8988T (cell line): ENCODE data around the gene PDE6A.

ENCODE experiments used
- DNase-seq: peaks from one replicate; pipeline ENCODE4 v3.0.0; 2011

PDE6A gene

DNA sequence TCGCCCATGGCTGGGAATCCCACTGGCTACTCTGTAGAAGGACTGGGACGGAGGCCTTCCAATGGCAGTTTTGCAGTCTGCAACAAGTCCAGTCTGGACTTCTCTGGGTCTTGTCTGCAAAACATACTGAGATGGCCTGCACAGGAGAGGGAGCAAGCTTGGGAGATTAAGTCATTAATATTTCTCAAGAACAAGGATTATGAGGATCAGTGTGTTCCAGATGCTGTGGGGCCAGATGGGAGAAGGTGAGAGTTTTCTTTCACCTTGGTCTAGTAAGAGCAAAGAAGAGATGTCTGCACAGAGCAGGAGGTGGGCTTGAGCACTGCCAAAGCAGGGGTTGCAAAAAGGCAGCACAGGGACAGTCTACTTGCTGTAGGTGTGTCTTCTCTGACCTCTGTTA, at the start of gene PDE6A:
PDE6A (minus strand) TSS at position 128 of the 400 bp plus-strand sequence; CDS start at position 8, 120 bp downstream.
- no peak for DNase-seq

DNA sequence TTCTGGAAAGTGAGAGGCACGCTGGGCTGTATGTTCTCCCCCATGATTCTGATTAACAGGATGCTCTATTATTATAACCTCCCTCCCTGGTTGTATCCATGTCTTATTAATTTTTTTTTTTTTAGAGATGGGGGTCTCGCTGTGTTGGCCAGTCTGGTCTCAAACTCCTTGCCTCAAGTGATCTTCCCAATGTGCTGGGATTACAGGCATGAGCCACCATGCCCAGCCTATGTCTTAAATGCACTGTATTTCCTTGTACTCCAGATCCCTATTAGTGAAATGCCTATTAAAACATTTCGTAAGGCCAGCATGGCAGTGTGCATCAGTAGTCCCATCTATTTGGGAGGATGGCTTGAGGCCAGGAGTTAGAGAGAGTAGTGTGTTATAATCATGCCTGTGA, 48.9 kb upstream of the PDE6A start:
- DNase-seq, result no peak

DNA sequence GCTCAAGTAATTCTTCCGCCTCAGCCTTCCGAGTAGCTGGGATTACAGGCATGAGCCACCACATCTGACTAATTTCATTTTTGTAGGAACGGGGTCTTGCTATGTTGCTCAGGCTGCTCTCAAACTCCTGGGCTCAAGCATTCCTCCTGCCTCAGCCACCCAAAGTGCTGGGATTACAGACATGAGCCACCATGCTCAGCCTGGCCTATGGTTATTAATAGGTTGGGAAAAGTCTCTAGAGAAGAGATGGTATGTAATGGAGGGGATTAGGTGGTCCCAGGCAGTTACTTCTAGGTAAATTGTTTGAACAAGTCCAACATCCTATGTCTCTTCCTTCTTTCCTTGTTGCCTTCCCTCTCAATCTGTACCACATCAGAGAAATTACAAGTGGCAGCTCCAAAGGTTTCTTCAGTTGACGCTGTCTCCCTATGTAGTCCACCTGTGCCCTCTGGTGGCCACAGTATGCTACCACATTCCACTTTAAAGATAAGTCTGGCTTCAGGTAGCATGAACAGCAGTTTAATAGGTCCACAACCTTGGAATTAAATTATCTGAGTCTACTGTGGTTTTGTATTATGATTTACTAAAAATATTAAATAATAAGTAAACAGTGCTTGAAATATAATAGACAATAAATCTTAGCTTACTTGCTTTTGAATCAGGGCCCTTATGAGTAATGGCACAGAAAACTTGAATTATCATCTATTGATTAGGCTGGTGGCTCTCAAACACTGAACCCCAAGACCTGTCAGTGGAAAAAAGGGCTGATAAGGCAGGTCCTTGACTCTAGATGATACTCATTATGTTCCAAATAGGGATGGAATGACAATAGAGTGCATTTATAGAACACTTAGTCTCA, 46.2 kb upstream of the PDE6A start:
- DNase-seq, result peak; percentile 45

DNA sequence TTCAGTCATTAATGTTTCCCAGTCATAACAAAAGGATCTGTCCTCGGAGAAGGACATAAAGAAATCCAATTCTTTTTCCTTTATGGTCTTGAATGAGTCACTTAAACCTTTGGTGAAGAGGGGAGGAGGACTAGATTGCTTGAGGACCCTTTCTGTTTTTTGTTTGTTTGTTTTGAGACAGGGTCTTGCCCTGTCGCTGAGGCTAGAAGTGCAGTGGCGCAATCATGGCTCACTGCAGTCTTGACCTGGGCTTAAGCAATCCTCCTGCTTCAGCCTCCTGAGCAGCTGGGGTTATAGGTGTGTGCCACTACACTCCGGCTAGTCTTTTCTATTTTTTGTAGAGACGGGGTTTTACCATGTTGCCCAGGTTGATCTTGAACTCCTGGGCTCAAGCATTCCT, 43.5 kb upstream of the PDE6A start:
- no peak for DNase-seq

DNA sequence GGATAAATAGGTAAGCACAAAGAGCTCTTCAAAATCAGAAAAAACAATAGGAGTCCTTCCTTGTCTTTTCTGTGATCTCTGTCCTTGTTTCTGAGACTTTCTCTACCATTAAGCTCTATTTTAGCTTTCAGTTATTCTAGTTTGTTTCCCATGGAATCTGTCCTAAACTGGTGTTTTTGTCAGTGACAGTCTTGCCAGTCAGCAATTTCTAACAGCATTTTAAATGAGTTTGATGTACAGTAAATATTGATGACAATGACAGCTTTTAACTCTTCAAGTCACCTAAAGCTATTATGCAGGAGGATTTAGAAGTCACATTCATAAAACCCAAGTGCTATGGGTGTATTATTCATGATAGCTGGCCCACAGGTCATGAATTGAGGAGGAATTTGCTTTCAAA, 37.9 kb upstream of the PDE6A start:
- DNase-seq, result no peak

DNA sequence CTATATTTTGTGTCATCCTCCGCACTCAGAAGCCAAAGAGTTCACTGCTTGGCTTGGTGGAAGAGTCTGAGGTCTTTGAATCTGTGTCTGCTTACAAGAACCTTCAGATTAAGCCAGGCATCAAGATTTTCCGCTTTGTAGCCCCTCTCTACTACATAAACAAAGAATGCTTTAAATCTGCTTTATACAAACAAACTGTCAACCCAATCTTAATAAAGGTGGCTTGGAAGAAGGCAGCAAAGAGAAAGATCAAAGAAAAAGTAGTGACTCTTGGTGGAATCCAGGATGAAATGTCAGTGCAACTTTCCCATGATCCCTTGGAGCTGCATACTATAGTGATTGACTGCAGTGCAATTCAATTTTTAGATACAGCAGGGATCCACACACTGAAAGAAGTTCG, 36.6 kb upstream of the PDE6A start:
- no peak for DNase-seq

DNA sequence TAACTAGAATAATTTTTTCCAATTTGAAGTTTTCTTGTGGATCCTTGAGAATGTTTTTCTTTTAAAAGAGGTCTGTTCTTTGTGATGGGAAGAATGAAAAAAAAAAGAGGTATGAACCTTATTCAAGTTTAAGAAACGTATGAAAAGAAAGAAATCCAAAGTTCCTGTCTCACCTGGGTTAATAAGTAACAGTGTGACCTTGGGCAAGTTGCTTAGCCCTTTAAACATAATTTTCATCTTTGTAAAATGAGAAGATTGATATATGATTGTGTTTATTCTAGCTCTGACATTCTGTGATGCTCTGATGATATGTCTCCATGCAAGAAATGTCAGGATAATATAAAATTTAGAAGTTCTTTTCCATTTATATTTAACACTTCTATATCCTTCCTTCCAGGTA, 35.3 kb upstream of the PDE6A start:
- no peak for DNase-seq

DNA sequence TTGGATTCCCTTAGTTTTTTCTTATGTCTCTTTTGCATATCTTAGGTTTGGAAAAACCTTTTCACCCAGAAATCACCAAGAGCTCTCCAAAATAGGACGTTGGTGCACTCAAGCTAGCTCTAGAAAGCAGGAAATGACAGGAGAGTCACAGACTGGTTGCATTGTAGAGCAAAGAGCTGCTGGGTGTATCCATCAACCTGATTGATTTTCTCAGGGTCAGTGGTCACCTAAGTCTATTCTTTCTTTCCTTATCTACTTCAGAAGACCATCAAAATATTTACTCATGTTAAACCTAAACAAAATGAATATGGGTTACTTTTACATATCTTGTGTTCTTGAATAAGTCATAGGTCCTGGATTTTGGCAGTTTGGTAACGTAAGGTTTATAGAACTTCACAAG, 30.8 kb upstream of the PDE6A start:
- no peak for DNase-seq

DNA sequence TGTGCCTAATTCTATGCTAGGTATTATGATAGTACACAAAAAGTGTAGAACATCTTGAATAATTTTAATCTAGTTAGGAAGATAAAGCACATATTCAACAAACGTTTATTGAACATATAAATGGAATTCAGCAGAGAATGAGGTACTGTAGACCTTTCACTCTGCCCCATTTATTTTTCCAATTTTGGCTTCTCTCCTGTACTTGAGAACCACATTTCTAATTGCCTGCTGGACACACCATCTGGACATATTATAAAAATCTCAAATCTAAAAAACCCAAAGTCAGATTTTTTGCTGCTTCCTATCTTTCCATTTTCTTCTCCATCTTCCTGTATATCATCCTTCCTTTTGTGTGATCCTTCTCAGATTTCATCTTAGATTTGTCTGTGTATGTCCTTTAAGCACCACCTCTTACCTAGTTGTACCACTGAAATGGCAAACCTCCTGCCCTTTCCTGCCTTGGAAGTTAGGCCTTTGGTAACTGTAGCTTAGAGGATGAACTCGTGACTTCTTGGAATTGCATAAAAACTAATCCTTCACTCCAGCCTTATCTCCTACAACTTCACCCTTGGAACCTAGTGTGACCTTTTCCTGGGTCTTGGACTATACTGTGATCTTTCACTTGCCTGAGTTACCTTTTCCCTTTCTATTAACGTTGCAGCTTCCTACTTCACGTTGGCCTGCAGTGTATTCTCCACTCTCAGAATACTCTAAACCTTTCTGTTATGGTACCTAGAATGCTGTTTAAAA, 24.8 kb upstream of the PDE6A start:
- DNase-seq, result no peak

DNA sequence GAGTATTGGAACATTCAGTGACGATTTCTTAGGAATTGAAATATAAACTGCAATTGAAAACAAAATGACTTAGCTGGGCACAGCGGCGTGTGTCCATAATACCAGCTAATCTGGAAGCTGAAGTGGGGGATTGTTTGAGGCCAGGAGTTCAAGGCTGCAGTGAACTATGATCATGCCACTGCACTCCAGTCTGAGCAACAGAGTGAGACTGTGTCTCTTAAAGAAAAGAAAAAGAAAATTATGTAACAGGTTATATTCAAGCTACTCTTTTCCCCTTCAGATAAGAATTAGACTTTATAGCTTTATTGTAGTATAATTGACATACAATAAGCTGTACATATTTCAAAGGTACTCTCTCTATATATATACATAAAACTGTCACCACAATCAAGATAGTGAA, 22.4 kb upstream of the PDE6A start:
- no peak for DNase-seq

DNA sequence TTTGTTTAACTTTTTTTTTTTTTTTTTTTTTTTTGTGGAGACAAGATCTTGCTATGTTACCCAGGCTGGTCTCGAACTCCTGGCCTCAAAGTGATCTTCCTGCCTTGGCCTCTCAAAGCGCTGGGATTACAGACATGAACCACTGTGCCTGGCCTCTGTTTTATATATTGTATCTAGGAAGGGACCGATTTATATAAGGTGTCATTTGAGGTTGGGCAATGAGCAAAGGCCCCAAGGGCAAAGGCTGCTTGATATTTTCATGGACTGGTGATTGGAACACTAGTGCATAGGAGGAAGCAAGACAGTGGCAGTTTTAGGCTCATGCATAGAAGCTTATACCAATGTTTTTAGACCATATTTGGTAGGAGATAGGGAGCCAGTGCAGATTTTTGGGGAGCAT, 19.1 kb upstream of the PDE6A start:
- no peak for DNase-seq

DNA sequence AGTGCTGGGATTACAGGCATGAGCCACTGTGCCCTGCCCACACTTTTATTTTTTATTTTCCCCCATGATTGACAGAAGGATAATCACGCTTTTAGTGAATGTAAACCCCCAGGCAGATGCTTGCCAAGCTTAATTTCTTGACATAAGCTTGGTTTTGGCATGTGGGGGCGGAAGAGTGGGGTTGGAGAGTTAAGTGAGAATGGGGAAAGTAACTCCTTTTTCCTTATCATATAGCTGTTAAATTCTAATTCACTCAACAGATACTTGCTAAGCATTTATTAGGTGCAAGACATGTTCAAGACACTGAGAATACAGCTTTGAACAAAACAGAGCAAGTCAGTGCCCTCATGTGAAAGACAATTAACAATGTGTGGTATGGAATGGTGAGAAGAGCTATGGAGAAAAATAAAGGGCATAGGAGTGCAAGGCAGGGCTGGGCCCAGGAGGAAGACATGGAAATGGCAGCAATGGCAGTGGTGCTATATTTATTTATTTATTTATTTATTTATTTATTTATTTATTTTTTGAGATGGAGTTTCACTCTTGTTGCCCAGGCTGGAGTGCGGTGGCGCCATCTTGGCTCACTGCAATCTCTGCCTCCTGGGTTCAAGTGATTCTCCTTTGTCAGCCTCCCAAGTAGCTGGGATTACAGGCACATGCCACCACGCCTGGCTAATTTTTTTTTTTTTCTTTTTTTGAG, 18.2 kb upstream of the PDE6A start:
- no peak for DNase-seq

DNA sequence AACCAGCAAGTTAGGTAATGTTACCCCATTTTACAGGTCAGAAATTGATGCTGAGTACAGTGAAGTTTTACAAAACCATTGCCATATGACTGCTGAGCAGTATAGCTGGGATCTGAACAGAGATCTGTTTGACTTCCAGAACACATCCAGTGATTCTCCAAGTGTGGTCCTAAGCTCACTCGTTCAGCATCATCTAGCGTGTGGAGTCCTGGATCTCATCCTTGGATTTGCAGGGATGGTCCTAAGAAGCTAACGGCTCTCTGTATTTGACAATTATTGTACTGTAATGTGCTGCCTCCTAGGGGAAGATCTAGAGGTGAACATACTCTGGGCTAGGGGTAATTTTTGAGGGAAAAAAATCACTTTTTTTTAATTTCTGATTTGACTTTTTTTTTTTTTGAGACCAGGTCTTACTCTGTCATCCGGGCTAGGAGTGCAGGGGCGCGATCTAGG, 17.4 kb upstream of the PDE6A start:
- peak; percentile 26 for DNase-seq

DNA sequence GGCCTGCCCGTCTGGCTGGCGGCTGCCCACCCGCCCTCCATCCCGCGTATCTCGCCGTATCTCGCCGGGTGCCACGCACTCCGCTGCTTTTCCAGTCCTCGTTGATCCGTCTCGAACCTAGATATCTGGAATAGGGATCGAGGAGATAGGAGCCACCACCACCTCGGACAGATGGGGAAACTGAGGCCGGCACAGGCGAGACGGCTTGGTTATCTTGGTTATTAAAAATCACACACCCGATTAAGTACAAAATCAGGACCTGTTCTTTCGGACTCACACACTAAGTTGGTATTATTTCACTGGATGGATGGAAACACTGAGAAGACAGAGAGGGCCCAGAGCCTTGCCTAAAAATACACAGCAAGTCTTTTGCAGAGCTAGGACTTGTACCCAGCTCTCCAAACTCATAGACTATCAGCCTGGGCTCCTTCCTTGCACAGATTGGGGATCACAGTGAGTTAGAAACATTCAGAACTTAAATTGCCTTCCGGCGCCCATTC, 16.6 kb upstream of the PDE6A start:
- DNase-seq, result no peak

DNA sequence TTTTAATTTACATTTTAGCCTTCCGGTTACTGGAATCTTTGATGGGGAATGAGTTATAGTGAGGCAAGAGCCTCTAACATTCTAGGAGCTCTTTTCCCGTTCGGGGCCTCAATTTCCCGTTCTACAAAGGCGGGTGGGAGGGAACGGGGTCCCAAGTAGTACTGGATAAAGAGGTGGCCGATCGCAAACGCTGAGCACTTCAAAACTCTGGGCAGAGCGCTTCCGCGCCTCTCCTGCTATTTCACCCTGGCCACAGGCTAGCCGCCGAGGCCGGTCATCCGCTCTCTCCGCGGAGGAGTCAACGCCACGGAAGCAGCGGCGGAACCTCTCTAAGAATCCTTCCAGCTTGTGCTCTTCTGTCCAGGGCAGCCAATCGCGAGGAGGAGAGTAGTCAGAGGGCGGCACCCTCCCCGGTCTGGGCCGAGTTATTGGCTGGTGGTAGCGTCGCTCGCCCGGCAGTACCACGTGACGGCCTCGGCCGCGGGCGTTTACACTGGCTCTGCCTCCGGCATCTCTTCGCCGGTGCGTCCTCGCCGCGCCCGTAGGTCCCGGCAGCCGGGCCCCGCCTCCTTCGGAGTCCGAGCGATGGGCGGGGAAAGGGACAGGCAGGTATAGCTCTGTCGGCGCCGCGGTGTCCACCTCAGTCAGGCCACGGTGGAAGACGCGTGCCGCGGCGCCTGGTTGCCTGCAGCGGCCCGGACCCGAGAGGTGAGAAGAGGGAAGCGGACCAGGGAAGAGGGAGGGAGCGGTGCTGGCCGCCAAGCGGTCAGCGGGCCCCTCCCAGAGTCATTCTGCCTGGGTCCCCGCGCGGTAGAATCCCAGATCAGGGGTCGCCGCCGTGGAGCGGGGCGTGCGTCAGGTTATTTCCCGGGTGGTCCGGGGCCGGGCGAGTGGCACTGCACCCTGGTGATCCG, 15.9 kb upstream of the PDE6A start, which contains the start of gene SLC26A2:
SLC26A2 (plus strand) TSS at position 487 of the 914 bp plus-strand sequence. CDS start 16,895 bp downstream, outside the sequence.
- peak; percentile 72 for DNase-seq

DNA sequence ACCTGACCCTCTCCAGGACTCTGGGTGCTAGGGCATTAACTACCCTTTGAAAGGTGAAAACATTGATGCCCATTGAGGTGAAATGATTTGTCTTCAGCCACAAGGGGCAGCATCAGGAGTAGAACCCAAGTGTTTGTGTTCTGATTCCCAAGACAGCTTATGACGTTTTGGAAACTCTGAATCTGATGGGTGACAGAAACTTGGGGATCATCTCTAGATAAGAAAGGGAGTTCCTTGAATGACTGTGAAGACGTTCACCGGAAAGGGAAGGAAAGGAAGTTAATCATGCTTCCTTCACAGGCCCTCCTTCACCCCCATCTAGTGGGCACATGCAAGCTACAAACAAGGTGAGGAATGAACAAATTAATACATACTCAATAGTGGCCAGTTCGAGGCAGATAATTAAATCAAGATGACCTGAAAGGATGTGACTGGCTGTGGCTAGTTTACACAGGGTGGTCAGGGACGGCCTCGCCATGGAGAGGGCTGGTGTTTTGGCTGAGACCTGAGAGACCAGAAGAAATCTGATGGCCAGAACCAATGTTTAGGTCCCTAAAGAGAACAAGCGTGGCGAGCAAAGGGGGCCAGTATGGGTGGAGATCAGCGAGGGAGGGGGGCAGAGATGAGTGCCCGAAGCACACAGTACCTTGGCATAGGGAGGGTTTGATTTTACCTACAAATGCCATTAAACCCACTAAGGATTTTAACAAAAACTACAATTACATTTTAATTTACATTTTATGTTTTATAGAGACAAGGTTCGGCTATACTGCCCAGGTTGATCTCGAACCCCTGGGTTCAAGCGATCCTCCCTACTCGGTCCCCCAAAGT, 15.0 kb upstream of the PDE6A start:
- DNase-seq, result peak; percentile 26

DNA sequence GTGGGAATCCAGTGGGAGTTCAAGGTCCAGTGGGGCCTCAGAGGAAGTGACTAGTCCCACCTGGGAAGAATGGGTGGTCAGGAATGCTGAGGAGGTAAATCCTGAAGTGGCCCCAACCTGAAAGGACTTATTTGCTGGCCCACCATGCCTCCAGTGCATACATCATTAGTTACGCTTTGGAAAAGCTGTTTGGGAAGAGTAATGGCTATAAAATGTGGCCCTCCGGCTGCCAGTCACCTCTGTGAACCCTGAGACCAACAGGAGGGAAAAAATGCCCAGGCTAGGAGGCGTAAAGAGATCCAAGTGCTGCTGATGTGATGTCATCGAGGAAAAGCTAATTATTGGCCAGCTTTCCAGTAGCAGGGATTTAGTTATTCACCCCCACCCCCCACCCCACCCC, 13.3 kb upstream of the PDE6A start:
- DNase-seq, result no peak

DNA sequence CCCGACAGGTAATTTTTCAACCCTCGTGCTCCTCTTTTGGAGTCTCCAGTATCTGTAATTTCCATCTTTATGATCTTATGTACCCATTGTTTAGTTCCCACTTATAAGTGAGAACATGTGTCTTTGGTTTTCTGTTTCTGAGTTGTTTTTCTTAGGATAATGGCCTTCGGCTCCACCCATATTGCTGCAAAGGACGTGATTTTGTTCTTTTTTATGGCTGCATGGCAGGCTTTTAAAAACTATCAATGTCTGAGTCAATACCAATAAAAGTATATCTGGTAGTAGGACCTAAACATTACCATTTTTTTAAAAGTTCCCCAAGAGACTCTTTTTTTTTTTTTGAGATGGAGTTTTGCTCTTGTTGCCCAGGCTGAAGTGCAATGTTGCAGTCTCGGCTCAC, 12.1 kb upstream of the PDE6A start:
- no peak for DNase-seq

DNA sequence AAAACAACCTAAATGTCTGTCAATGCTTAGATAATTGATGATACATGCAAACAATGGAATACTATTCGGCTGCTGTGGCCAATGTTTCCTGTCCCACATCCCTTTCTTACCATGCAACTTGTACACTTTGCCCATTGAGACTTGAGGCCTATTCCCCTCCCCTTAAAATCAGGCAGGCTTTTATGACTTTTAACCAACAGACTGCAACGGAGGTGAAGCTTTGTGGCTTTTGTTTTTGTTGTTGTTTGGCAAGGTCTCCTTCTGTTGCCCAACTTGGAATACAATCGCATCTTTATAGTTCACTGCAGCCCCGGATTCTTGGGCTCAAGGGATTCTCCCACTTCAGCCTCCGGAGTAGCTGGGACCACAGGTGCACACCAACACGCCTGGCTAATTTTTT, 10.2 kb upstream of the PDE6A start:
- DNase-seq, result no peak

DNA sequence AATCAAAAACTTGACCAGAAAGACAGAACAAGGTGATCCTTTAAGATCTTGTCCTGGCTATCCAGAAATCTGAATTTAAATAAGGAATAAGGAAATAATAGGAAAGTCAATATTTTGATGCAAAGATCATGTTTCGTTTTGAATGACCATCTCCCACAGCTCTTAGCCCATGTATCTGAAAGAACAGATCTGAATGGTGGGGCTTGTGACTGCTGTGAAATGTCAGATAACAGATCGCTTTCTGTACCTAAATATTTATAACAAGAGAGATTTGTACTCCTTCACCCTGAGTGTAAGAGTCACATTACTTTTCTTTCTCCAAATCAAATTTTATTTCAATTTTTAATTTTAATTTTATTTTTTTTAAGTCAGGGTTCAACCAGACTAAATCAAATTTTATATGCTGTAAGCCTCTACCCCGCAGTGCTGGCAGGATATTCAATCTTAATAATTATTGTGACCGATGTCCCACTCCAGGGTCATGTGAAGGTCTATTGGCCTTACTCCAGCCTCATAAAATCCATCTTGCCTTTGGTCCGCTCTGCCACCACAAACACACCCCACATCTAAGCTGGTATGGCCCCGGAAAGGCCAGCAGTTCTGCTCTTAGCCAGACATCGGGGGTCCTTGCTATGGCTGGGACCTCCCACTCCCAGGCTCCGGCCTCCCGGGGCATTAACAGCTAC, 9.0 kb upstream of the PDE6A start:
- no peak for DNase-seq
